ENCODE data around the gene MCFD2.
A peak's percentile ranks its signal among the peaks of the same experiment; 100 is the strongest.

Gene MCFD2

GRCh38 chr2:46922606-46923005 is 7.0 kb upstream of the MCFD2 start:
- no peak overlapping the region for H2BK12ac ChIP-seq (ENCODE audit: low read length)
- peaks cover 5 to 22% of the 10 kb centered on the region in 2 donors for H3K9me3 ChIP-seq (replicated peaks in 1 of 2; ENCODE audit: control insufficient read depth in 2 of 2, insufficient read depth in 1 of 2, low read depth in 1 of 2, low read length in 2 of 2)
- no peak for DNase-seq (ENCODE audit: low spot score)
- H3K27ac ChIP-seq (replicated peaks; ENCODE audit: low read length) = no peak overlapping the region
- H2AFZ ChIP-seq (ENCODE audit: low read length) = no peak overlapping the region
- H3K4ac ChIP-seq (ENCODE audit: low read length) = no peak overlapping the region
- no peak overlapping the region for H3K23ac ChIP-seq (ENCODE audit: low read depth, low read length, poor library complexity)
- H3K9ac ChIP-seq (ENCODE audit: low read depth, low read length, poor library complexity) = no peak overlapping the region
- no CpG with 5 or more reads among the region's 4 CpGs for WGBS, 2 donors (ENCODE audit: extremely low coverage in 2 of 2, insufficient read length in 2 of 2, insufficient replicate concordance in 1 of 2)
- H3K4me2 ChIP-seq (ENCODE audit: insufficient read depth, low read length, poor library complexity, severe bottlenecking) = no peak overlapping the region
- H3K79me1 ChIP-seq (ENCODE audit: low read depth, low read length) = no peaks in the 10 kb centered on the region
- no peak overlapping the region for H2BK120ac ChIP-seq (ENCODE audit: low read depth, low read length)
- H2BK5ac ChIP-seq (ENCODE audit: low read length) = no peak overlapping the region
- H4K91ac ChIP-seq (ENCODE audit: low read depth, low read length, poor library complexity) = no peak overlapping the region
- no peaks in the 10 kb centered on the region for H3K27me3 ChIP-seq (ENCODE audit: control insufficient read depth in 3 of 3, insufficient read depth in 3 of 3, low read depth in 1 of 3, low read length in 3 of 3)
- no peak overlapping the region for H2AK5ac ChIP-seq (ENCODE audit: low read depth, low read length)
- H4K8ac ChIP-seq (ENCODE audit: low read depth, low read length) = no peak overlapping the region
- H3K18ac ChIP-seq (ENCODE audit: low read length) = no peak overlapping the region
- no peak overlapping the region for H3K4me3 ChIP-seq (ENCODE audit: low read length in 2 of 2)
- no peak overlapping the region for H3K14ac ChIP-seq (ENCODE audit: low read length)
- H3K4me1 ChIP-seq (ENCODE audit: control insufficient read depth in 2 of 2, insufficient read depth in 1 of 2, low read depth in 1 of 2, low read length in 2 of 2) = no peaks in the 10 kb centered on the region
- H2BK15ac ChIP-seq (ENCODE audit: low read length) = no peak overlapping the region
- peaks cover 0 to 6% of the 10 kb centered on the region in 2 donors for H3K36me3 ChIP-seq (replicated peaks in 1 of 2; ENCODE audit: control insufficient read depth in 2 of 2, insufficient read depth in 2 of 2, low read length in 2 of 2)

DNA sequence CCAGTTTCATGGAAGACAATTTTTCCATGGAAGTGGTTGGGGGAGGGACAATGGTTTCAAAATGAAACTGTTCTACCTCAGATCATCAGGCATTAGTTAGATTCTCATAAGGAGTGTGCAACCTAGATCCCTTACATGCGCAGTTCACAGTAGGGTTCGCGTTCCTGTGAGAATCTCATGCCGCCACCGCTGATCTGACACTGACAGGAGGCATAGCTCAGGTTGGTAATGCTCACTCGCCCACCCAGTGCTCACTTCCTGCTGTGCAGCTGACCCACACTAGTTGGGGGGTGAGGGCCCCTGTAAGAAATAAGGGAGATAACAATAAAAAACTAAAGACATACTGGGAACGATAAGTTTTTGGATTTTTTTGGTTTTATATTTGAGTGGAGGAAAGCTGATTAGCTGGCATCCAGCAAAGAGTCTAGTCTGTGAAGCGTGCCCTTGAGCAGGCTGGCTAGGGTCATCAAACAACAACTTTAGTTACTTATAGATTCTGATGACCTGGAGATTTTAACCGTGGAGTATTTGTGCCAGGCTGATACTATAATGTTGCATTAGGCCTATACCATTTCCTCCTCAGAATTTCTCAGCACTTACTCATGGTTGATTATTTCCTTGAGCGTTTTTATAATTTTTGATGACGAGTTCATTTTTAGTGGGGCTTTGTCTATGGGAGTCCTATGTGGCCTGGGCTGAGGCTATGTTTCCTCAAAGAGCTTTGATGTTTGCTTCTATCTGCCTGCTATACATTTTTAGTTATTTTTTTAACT is 6.3 kb upstream of the MCFD2 start:
- H3K27ac ChIP-seq (replicated peaks; ENCODE audit: low read length) = no peak overlapping the region
- no peak overlapping the region for H4K8ac ChIP-seq (ENCODE audit: low read depth, low read length)
- H2BK15ac ChIP-seq (ENCODE audit: low read length) = no peak overlapping the region
- peaks cover 5 to 17% of the 10 kb centered on the region in 2 donors for H3K9me3 ChIP-seq (replicated peaks in 1 of 2; ENCODE audit: control insufficient read depth in 2 of 2, insufficient read depth in 1 of 2, low read depth in 1 of 2, low read length in 2 of 2)
- WGBS, 2 donors (ENCODE audit: extremely low coverage in 2 of 2, insufficient read length in 2 of 2, insufficient replicate concordance in 1 of 2) = 100% methylated on average over 1 of the region's 11 CpGs
- H2BK12ac ChIP-seq (ENCODE audit: low read length) = no peak overlapping the region
- H2AFZ ChIP-seq (ENCODE audit: low read length) = no peak overlapping the region
- H2BK120ac ChIP-seq (ENCODE audit: low read depth, low read length) = no peak overlapping the region
- DNase-seq (ENCODE audit: low spot score) = no peak
- no peak overlapping the region for H4K91ac ChIP-seq (ENCODE audit: low read depth, low read length, poor library complexity)
- no peak overlapping the region for H3K18ac ChIP-seq (ENCODE audit: low read length)
- peaks cover 0 to under 1% of the 10 kb centered on the region in 2 donors for H3K4me1 ChIP-seq (ENCODE audit: control insufficient read depth in 2 of 2, insufficient read depth in 1 of 2, low read depth in 1 of 2, low read length in 2 of 2)
- H3K36me3 ChIP-seq (replicated peaks in 1 of 2; ENCODE audit: control insufficient read depth in 2 of 2, insufficient read depth in 2 of 2, low read length in 2 of 2) = peaks cover 0 to 6% of the 10 kb centered on the region in 2 donors
- no peak overlapping the region for H3K4me3 ChIP-seq (ENCODE audit: low read length in 2 of 2)
- H3K79me1 ChIP-seq (ENCODE audit: low read depth, low read length) = no peaks in the 10 kb centered on the region
- H2BK5ac ChIP-seq (ENCODE audit: low read length) = no peak overlapping the region
- no peaks in the 10 kb centered on the region for H3K27me3 ChIP-seq (ENCODE audit: control insufficient read depth in 3 of 3, insufficient read depth in 3 of 3, low read depth in 1 of 3, low read length in 3 of 3)
- no peak overlapping the region for H3K14ac ChIP-seq (ENCODE audit: low read length)
- H2AK5ac ChIP-seq (ENCODE audit: low read depth, low read length) = no peak overlapping the region
- H3K4me2 ChIP-seq (ENCODE audit: insufficient read depth, low read length, poor library complexity, severe bottlenecking) = no peak overlapping the region
- H3K23ac ChIP-seq (ENCODE audit: low read depth, low read length, poor library complexity) = no peak overlapping the region
- H3K9ac ChIP-seq (ENCODE audit: low read depth, low read length, poor library complexity) = no peak overlapping the region
- no peak overlapping the region for H3K4ac ChIP-seq (ENCODE audit: low read length)

- Histone ChIP-seq H3K18ac (ENCODE audit: low read length) (no peak overlapping the region), H3K9ac (ENCODE audit: low read depth, low read length, poor library complexity) (no peak overlapping the region), H3K4me2 (ENCODE audit: insufficient read depth, low read length, poor library complexity, severe bottlenecking) (no peak overlapping the region), H3K79me1 (ENCODE audit: low read depth, low read length) (peaks cover 5% of the 10 kb centered on the region), H3K27ac (replicated peaks; ENCODE audit: low read length) (no peak overlapping the region), H2BK120ac (ENCODE audit: low read depth, low read length) (no peak overlapping the region), H3K4me3 (ENCODE audit: low read length in 2 of 2) (no peak overlapping the region), H3K27me3 (ENCODE audit: control insufficient read depth in 3 of 3, insufficient read depth in 3 of 3, low read depth in 1 of 3, low read length in 3 of 3) (no peaks in the 10 kb centered on the region), H2BK12ac (ENCODE audit: low read length) (no peak overlapping the region), H2AK5ac (ENCODE audit: low read depth, low read length) (no peak overlapping the region), H3K14ac (ENCODE audit: low read length) (no peak overlapping the region), H3K23ac (ENCODE audit: low read depth, low read length, poor library complexity) (no peak overlapping the region), H2BK15ac (ENCODE audit: low read length) (no peak overlapping the region), H3K9me3 (replicated peaks in 1 of 2; ENCODE audit: control insufficient read depth in 2 of 2, insufficient read depth in 1 of 2, low read depth in 1 of 2, low read length in 2 of 2) (no peaks in the 10 kb centered on the region), H3K4ac (ENCODE audit: low read length) (no peak overlapping the region), H4K8ac (ENCODE audit: low read depth, low read length) (no peak overlapping the region), H4K91ac (ENCODE audit: low read depth, low read length, poor library complexity) (no peak overlapping the region), H2AFZ (ENCODE audit: low read length) (no peak overlapping the region), H2BK5ac (ENCODE audit: low read length) (no peak overlapping the region), H3K36me3 (replicated peaks in 1 of 2; ENCODE audit: control insufficient read depth in 2 of 2, insufficient read depth in 2 of 2, low read length in 2 of 2) (peaks cover 0 to 12% of the 10 kb centered on the region in 2 donors), H3K4me1 (ENCODE audit: control insufficient read depth in 2 of 2, insufficient read depth in 1 of 2, low read depth in 1 of 2, low read length in 2 of 2) (peaks cover 4 to 10% of the 10 kb centered on the region in 2 donors)
- no peak for DNase-seq (ENCODE audit: low spot score)
Measured at GRCh38 chr2:46917628-46918027, 2.0 kb upstream of the MCFD2 start.

- H4K8ac ChIP-seq (ENCODE audit: low read depth, low read length) = peak overlapping the region; percentile 20
- peak overlapping the region; percentile 19 for H2BK120ac ChIP-seq (ENCODE audit: low read depth, low read length)
- peak overlapping the region; percentile 91 for H3K9ac ChIP-seq (ENCODE audit: low read depth, low read length, poor library complexity)
- peaks cover 5% of the 10 kb centered on the region for H3K79me1 ChIP-seq (ENCODE audit: low read depth, low read length)
- peak overlapping the region; percentile 98 for H3K27ac ChIP-seq (replicated peaks; ENCODE audit: low read length)
- no peak overlapping the region for H3K4ac ChIP-seq (ENCODE audit: low read length)
- peak; percentile 86 for DNase-seq (ENCODE audit: low spot score)
- no peak overlapping the region for H3K14ac ChIP-seq (ENCODE audit: low read length)
- WGBS, 2 donors (ENCODE audit: extremely low coverage in 2 of 2, insufficient read length in 2 of 2, insufficient replicate concordance in 1 of 2) = no CpG with 5 or more reads among the region's 55 CpGs
- no peak overlapping the region for H2AK5ac ChIP-seq (ENCODE audit: low read depth, low read length)
- H3K36me3 ChIP-seq (replicated peaks in 1 of 2; ENCODE audit: control insufficient read depth in 2 of 2, insufficient read depth in 2 of 2, low read length in 2 of 2) = peaks cover 0 to 17% of the 10 kb centered on the region in 2 donors
- H2AFZ ChIP-seq (ENCODE audit: low read length) = peak overlapping the region; percentile 95
- no peak overlapping the region for H4K91ac ChIP-seq (ENCODE audit: low read depth, low read length, poor library complexity)
- H2BK15ac ChIP-seq (ENCODE audit: low read length) = no peak overlapping the region
- H3K4me2 ChIP-seq (ENCODE audit: insufficient read depth, low read length, poor library complexity, severe bottlenecking) = peak overlapping the region; percentile 85
- H3K4me1 ChIP-seq (ENCODE audit: control insufficient read depth in 2 of 2, insufficient read depth in 1 of 2, low read depth in 1 of 2, low read length in 2 of 2) = peaks cover 4 to 10% of the 10 kb centered on the region in 2 donors
- peak overlapping the region; percentile 86 for H3K18ac ChIP-seq (ENCODE audit: low read length)
- H3K27me3 ChIP-seq (ENCODE audit: control insufficient read depth in 3 of 3, insufficient read depth in 3 of 3, low read depth in 1 of 3, low read length in 3 of 3) = no peaks in the 10 kb centered on the region
- no peak overlapping the region for H2BK12ac ChIP-seq (ENCODE audit: low read length)
- H3K9me3 ChIP-seq (replicated peaks in 1 of 2; ENCODE audit: control insufficient read depth in 2 of 2, insufficient read depth in 1 of 2, low read depth in 1 of 2, low read length in 2 of 2) = no peaks in the 10 kb centered on the region
- peak overlapping the region; percentile 84 to 97 for H3K4me3 ChIP-seq (ENCODE audit: low read length in 2 of 2)
- peak overlapping the region; percentile 83 for H2BK5ac ChIP-seq (ENCODE audit: low read length)
- peak overlapping the region; percentile 93 for H3K23ac ChIP-seq (ENCODE audit: low read depth, low read length, poor library complexity)
Measured at GRCh38 chr2:46915811-46916630, 415 bp upstream of the MCFD2 start.

Data from neuronal stem cell (in vitro differentiated cells).